ENCODE measurements around the gene MRPS27.

- no peak for TF ChIP-seq POLR2A (IDR thresholded peaks at IDR 0.05; ENCODE audit: low read length)
- TF ChIP-seq, protein P1, sequence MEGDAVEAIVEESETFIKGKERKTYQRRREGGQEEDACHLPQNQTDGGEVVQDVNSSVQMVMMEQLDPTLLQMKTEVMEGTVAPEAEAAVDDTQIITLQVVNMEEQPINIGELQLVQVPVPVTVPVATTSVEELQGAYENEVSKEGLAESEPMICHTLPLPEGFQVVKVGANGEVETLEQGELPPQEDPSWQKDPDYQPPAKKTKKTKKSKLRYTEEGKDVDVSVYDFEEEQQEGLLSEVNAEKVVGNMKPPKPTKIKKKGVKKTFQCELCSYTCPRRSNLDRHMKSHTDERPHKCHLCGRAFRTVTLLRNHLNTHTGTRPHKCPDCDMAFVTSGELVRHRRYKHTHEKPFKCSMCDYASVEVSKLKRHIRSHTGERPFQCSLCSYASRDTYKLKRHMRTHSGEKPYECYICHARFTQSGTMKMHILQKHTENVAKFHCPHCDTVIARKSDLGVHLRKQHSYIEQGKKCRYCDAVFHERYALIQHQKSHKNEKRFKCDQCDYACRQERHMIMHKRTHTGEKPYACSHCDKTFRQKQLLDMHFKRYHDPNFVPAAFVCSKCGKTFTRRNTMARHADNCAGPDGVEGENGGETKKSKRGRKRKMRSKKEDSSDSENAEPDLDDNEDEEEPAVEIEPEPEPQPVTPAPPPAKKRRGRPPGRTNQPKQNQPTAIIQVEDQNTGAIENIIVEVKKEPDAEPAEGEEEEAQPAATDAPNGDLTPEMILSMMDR (IDR thresholded peaks at IDR 0.05): no peak
- TF ChIP-seq PBX3 (IDR thresholded peaks at IDR 0.05): no peak
Observed at GRCh38 chr5:72216756-72217155, 103.3 kb downstream of the MRPS27 start.
